ENCODE measurements around the gene SCFD2. TPM values are rescaled to one million over a fixed set of nuclear protein-coding genes. Genes with fewer than 3 reads are reported as not detected.

The SCFD2 gene
- total RNA-seq, 6 experiments from 2014 or later: 35.2 to 46.7 (median 41.5) TPM

- no peaks in the 10 kb centered on the region for H3K9me3 Mint-ChIP-seq
- TF ChIP-seq CTCF (IDR thresholded peaks at IDR 0.05): no peak
- peaks cover 27% of the 10 kb centered on the region for H3K36me3 Mint-ChIP-seq (ENCODE audit: low read depth)
- DNase-seq: no peak
- H3K27ac Mint-ChIP-seq: no peak overlapping the region
- no peaks in the 10 kb centered on the region; the same call in 1 of the 2 replicates for H3K27me3 Mint-ChIP-seq (ENCODE audit: insufficient read depth)
- peaks cover 20% of the 10 kb centered on the region for H3K4me1 Mint-ChIP-seq (ENCODE audit: low read depth)
- H3K4me3 Mint-ChIP-seq: no peak overlapping the region
Measured at GRCh38 chr4:53152467-53152866, 213.4 kb downstream of the SCFD2 start.

- Mint-ChIP-seq H3K4me1 (ENCODE audit: low read depth) (peaks cover 20% of the 10 kb centered on the region), H3K27ac (no peak overlapping the region), H3K4me3 (no peak overlapping the region), H3K36me3 (ENCODE audit: low read depth) (peaks cover 27% of the 10 kb centered on the region), H3K9me3 (no peaks in the 10 kb centered on the region), H3K27me3 (ENCODE audit: insufficient read depth) (no peaks in the 10 kb centered on the region; the same call in 1 of the 2 replicates)
- DNase-seq: no peak
- TF ChIP-seq CTCF (IDR thresholded peaks at IDR 0.05): no peak
Measured at GRCh38 chr4:53151489-53151788, 214.4 kb downstream of the SCFD2 start.

GRCh38 chr4:53150631-53151488 is 215.0 kb downstream of the SCFD2 start:
- peaks cover 27% of the 10 kb centered on the region for H3K36me3 Mint-ChIP-seq (ENCODE audit: low read depth)
- no peaks in the 10 kb centered on the region for H3K9me3 Mint-ChIP-seq
- no peak overlapping the region for H3K27ac Mint-ChIP-seq

GRCh38 chr4:53147711-53148110 is 218.2 kb downstream of the SCFD2 start:
- no peaks in the 10 kb centered on the region for H3K9me3 Mint-ChIP-seq
- TF ChIP-seq CTCF (IDR thresholded peaks at IDR 0.05): no peak
- H3K4me1 Mint-ChIP-seq (ENCODE audit: low read depth): peaks cover 20% of the 10 kb centered on the region
- H3K4me3 Mint-ChIP-seq: no peak overlapping the region
- peaks cover 7% of the 10 kb centered on the region; the same call in 1 of the 2 replicates for H3K36me3 Mint-ChIP-seq (ENCODE audit: low read depth)
- no peak overlapping the region for H3K27ac Mint-ChIP-seq
- DNase-seq: no peak
- H3K27me3 Mint-ChIP-seq (ENCODE audit: insufficient read depth): no peaks in the 10 kb centered on the region

More at GRCh38 chr4:53150631-53151488, 215.0 kb downstream of the SCFD2 start:
- Mint-ChIP-seq H3K4me1 (ENCODE audit: low read depth) (peaks cover 20% of the 10 kb centered on the region), H3K27me3 (ENCODE audit: insufficient read depth) (no peaks in the 10 kb centered on the region; the same call in 1 of the 2 replicates), H3K4me3 (no peak overlapping the region)
- no peak for TF ChIP-seq CTCF (IDR thresholded peaks at IDR 0.05)
- no peak for DNase-seq

GRCh38 chr4:53147197-53147596 is 218.7 kb downstream of the SCFD2 start:
- Mint-ChIP-seq H3K4me3 (no peak overlapping the region), H3K36me3 (ENCODE audit: low read depth) (peaks cover 7% of the 10 kb centered on the region; the same call in 1 of the 2 replicates), H3K9me3 (no peaks in the 10 kb centered on the region), H3K4me1 (ENCODE audit: low read depth) (peaks cover 15% of the 10 kb centered on the region), H3K27me3 (ENCODE audit: insufficient read depth) (no peaks in the 10 kb centered on the region), H3K27ac (no peak overlapping the region)
- TF ChIP-seq CTCF (IDR thresholded peaks at IDR 0.05): no peak
- no peak for DNase-seq
